GM12873 (cell line): ENCODE data around the gene USP35.

Experiments used
- TF ChIP-seq, protein P1 (sequence below): IDR thresholded peaks from 2 replicates; pipeline ENCODE4 v1.5.1; 2012; ENCODE audit warnings: low read depth, mild to moderate bottlenecking, moderate library complexity, low read length, control low read depth; ENCODE audit not compliant: insufficient read depth; ENCODE audit errors: missing control alignments

Gene USP35

GRCh38 chr11:78239781-78240180 is 51.1 kb downstream of the USP35 start:
- TF ChIP-seq, protein P1, sequence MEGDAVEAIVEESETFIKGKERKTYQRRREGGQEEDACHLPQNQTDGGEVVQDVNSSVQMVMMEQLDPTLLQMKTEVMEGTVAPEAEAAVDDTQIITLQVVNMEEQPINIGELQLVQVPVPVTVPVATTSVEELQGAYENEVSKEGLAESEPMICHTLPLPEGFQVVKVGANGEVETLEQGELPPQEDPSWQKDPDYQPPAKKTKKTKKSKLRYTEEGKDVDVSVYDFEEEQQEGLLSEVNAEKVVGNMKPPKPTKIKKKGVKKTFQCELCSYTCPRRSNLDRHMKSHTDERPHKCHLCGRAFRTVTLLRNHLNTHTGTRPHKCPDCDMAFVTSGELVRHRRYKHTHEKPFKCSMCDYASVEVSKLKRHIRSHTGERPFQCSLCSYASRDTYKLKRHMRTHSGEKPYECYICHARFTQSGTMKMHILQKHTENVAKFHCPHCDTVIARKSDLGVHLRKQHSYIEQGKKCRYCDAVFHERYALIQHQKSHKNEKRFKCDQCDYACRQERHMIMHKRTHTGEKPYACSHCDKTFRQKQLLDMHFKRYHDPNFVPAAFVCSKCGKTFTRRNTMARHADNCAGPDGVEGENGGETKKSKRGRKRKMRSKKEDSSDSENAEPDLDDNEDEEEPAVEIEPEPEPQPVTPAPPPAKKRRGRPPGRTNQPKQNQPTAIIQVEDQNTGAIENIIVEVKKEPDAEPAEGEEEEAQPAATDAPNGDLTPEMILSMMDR = no peak

DNA sequence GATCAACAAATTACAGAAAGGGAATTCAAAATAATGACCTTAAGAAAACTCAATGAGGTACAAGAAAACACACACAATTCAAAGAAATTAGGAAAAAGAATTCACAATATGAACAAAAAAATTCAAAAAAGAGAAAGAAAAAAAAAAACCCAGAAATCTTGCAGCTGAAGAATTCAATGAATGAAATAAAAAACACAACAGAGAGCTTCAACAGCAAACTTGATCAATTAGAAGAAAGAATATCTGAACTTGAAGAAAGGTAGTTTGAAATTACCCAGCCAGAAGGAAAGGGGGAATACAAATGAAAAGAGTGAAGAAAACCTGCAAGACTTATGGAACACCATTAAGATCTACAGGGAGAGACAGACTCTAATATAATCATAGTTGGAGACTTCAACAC is 52.8 kb downstream of the USP35 start:
- TF ChIP-seq, protein P1 = no peak

GRCh38 chr11:78244080-78244479 is 55.4 kb downstream of the USP35 start:
- TF ChIP-seq, protein P1 = no peak

DNA sequence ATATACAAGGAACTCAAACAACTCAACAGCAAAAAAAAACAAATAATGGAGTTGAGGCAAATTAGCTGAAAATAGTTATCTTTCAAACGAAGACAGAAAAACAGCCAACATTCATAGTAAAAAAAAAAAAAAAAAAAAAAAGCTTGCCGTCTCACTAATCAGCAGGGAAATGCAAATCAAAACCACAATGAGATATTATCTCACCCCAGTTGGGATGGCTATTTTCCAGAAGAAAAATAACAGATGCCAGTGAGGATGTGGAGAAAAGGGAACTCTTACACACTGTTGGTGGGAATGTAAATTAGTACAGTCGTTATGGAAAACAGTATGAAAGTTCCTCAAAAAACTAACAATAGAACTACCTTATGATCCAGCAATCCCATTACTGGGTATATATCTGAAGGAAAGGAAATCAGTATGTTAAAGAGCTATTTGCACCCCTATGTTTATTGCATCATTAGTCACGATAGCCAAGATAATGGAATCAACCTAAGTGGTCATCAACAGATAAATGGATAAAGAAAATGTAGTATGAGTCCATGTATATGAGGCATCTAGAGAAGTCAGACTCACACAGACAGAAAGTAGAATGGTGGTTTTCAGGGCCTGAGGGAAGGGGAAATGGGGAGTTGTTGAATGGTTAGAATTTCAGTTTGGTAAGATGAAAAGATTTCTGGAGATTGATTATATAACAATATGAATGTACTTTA is 56.0 kb downstream of the USP35 start:
- TF ChIP-seq, protein P1 = no peak

DNA sequence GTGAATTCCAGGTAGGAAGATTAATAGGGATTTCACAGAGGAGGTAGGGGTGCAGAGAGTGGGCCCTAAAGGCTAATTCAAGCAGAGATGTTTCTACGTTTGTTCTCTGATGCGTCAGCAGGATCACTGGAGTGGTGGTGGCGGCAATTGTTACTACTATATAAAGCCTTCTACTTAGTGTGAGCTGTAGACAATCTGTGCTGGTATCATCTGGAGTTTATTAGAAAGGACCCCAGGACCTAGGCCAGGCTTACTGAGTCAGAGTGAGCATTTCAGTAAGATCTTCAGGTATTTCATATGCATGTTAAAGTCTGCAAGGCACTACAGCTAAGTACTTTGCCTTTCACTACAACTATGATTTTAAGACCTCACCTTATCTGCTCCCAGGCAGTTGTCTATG is 59.5 kb downstream of the USP35 start:
- TF ChIP-seq, protein P1 = no peak

- TF ChIP-seq, protein P1 = no peak
These were observed 60.2 kb downstream of the USP35 start for GRCh38 chr11:78248903-78249302.

- TF ChIP-seq, protein P1 = no peak
These were observed 61.4 kb downstream of the USP35 start for GRCh38 chr11:78250099-78250498.
